HG03095 (cell line): ENCODE results near the gene RAP1A.

Source experiments
- ATAC-seq: cut with Tn5 transposase; IDR thresholded peaks from one replicate; pipeline ENCODE4 v1.9.1; 2021; ENCODE audit warnings: moderate library complexity; ENCODE audit not compliant: unreplicated experiment

The RAP1A gene

DNA sequence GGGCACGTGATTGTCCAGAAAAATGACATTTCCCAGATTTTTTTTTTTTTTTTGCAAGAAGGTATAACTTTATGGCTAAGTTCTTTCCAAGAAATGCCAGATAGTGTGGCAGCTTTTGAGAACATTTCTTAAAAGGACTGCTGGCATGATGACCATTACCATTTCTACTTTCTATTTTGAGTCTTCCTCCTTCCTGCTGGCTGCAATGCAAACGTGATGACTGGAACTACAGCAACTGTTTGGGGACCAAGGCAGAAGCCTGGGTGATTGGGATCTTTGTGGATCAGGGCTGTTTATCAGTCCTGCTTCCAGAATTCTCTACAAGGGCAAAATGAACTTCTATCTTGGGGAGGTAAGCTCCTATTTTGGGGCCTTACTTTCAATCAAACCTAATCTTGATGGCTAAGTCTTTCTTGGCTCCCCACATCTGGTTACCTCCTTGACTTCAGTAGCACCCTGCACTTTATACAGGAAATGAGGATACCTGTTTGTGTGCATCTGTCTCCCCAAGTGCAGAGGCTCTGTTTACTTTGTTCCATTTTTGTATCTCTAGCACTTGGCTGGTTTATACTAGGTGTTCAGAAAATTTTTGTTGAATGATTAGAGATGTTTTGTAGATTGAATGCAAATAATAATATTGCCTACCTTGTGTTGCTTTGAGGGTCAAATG, 132.5 kb downstream of the RAP1A start:
- ATAC-seq: no peak

DNA sequence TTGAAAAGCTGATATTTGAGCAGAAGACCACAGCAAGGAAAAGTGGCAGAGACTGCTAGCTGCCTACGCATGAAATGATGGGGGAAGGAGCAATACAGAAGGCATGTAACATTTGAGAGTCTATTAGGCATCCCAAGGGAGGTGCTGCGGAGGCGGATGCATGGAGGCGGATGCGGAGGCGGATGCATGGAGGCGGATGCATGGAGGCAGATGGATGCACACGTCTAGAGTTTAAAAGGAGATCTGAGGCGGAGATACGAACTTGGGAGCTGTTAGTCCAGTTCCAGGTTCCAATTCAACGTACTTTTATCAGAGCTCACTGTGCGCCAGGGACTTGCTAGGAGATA, 135.4 kb downstream of the RAP1A start:
- peak; percentile 8 for ATAC-seq

DNA sequence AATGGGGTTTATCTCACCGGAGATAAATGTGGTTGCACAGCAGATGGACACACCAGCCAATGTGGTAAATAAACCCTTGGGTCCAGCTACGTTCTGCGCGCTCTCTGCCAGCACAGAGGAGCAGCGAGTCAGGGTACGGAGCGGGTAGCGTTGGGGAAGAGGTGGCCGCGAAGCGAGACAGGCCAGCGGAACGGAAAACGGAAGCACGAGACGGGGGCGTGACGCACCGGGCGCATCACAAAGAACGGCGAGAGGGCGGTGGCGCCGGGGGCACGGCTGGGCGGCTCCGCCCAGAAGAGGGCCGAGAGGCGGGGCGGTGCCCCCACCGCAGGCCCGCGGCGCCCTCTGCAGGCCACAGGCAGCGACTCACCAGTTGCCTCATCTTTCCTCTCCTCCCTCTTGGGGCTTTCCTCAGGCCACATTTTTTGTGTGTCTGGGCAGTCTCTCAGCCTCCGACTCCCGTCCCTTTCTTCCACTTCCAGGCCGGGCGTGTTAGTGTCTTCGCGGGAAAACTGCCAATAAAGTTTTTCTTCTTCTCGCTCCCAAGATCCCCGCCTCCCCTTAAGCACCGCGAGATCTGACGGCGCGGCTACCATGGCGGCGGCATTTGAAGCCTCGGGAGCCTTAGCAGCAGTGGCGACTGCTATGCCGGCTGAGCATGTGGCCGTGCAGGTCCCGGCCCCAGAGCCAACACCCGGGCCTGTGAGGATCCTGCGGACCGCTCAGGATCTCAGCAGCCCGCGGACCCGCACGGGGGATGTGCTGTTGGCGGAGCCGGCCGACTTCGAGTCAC, 135.9 kb downstream of the RAP1A start, which contains the start of gene DDX20:
TSS of gene DDX20 (plus strand) at position 571 of the 793 bp plus-strand sequence. CDS start at position 595, 24 bp downstream.
- peak; percentile 85 for ATAC-seq

DNA sequence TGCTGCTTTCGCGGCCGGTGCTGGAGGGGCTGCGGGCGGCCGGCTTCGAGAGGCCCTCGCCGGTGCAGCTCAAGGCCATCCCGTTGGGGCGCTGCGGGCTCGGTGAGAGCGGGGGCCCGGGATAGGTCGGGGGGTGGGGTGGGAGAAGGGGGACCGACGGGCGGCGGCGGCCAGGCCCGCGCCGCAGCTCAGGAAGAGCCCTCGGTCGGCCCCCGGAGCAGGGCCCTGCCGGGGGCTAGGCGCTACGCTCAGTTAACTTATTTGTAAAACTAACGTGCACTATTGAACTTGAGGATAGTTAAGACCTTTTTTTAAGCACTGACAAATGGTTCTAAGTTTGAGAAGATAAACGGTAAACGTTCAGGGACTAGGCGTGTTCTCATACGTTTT, 136.5 kb downstream of the RAP1A start:
- peak; percentile 15 for ATAC-seq

DNA sequence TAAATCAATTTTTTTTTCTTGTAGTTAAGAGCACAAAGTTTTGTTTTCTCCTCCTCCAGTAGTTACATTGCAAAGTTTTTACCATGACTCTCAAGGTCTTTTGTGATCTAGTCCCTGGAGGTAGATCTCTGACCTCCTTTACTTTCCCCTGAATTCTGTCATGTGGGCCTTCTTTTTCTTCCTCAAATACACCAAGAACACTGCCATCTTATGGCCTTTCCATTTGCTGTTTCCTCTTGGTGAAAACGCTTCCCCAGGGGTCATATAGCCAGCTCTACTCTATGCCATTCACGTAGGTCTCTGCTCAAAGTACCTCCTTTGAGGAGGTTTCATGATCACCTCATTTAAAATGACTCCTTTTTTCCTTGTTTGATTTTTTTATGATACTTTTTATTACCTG, 138.8 kb downstream of the RAP1A start:
- no peak for ATAC-seq

DNA sequence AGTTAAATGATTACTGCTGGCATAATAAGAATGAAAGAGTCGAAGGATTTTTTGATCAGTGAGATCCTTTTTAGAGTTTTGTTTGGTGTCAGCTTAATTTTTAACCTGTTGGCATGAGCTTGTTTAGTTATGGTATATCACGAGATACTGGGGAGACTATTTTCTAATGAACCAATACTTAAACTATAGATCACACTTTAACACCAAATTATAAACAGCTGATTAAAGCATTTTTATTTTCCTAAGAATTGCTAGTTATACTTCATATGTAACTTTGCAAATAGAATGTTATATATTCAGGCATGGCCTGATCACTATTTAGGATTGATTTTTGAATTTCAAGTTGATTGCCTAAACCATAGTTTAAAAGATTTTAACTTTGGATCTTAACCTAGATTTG, 142.1 kb downstream of the RAP1A start:
- no peak for ATAC-seq

DNA sequence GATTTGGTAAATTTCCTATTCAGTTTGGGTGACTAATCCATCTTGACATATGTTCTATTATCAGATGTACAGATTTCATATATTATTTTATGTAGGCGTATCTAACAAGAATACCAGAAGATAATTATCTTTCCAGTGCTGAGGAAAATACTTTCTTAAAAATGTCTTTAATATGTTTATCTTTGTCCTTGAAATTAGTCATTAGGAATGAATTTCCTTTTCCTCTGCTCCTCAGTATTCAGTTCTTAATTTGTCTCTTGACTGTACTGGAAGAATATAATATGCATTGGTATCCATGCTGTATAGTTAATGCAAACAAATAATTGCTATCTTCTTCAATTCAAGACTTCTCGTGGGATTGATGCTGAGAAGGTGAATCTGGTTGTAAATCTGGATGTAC, 142.7 kb downstream of the RAP1A start:
- ATAC-seq: no peak
